H1 (cell line): ENCODE data around the gene OSM.

ENCODE experiments used
- EZH2 ChIP-seq: fragments of 200-600 bp; sonication (generic); IDR thresholded peaks from 2 replicates; pipeline ENCODE4 v1.7.1; 2012; ENCODE audit warnings: low read depth, mild to moderate bottlenecking, moderate library complexity, low read length, inconsistent platforms; ENCODE audit not compliant: severe bottlenecking
- GTF2F1 ChIP-seq: IDR thresholded peaks from 2 replicates; pipeline ENCODE4 v1.6.1; 2012; ENCODE audit warnings: low read depth, low read length, improper control_type of control experiment, borderline replicate concordance
- JUND ChIP-seq: IDR thresholded peaks from 2 replicates; pipeline ENCODE4 v1.6.1; 2011; ENCODE audit warnings: mild to moderate bottlenecking, improper control_type of control experiment, low read length
- TF ChIP-seq, protein P1 (sequence below): IDR thresholded peaks from 2 replicates; pipeline ENCODE4 v1.6.1; 2011; ENCODE audit warnings: low read length, improper control_type of control experiment

DNA sequence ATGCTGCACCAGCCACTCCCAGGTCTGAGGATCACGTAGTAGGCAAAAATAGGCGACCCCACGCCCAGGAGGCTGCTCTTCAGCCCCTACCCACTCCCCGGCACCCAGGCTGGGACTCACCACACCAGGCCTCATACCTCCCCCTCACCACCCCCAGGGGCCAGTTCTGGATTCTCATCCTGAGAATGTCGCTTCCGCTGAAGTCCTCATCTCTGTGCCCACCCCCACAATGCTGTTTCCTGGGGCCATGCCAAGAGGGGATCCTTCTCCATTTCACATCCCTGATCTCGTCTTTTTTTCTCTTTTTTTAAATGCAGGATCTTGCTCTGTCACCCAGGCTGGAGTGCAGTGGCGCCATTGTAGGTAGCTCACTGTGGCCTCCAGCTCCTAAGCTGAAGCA, 1.7 kb upstream of the OSM start:
- TF ChIP-seq, protein P1, sequence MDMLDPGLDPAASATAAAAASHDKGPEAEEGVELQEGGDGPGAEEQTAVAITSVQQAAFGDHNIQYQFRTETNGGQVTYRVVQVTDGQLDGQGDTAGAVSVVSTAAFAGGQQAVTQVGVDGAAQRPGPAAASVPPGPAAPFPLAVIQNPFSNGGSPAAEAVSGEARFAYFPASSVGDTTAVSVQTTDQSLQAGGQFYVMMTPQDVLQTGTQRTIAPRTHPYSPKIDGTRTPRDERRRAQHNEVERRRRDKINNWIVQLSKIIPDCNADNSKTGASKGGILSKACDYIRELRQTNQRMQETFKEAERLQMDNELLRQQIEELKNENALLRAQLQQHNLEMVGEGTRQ, result no peak
- TF ChIP-seq GTF2F1, result no peak
- no peak for TF ChIP-seq JUND
- TF ChIP-seq EZH2, result no peak
